ENCODE results near the gene IGLON5.
A peak's percentile ranks its signal among the peaks of the same experiment; 100 is the strongest.

The IGLON5 gene

GRCh38 chr19:51368366-51369282 lies 57.2 kb downstream of the IGLON5 start, which contains the start of gene CLDND2:
Gene CLDND2 (minus strand): TSS chr19:51369003. CDS start chr19:51368577, 426 bp downstream.
- H3K27me3 ChIP-seq (replicated peaks; ENCODE audit: control insufficient read depth, insufficient read depth, low read length), result peaks cover 4% of the 10 kb centered on the region
- H3K4me3 ChIP-seq (ENCODE audit: low read length), result peak within 1 kb of the TSS; percentile 100
- no peak for DNase-seq (ENCODE audit: low read depth)
- H3K4me1 ChIP-seq (ENCODE audit: control insufficient read depth, insufficient read depth, low read length), result peaks cover 22% of the 10 kb centered on the region
- no peaks in the 10 kb centered on the region for H3K36me3 ChIP-seq (ENCODE audit: control insufficient read depth, insufficient read depth, low read length, severe bottlenecking)
- no peaks in the 10 kb centered on the region for H3K9me3 ChIP-seq (ENCODE audit: control insufficient read depth, low read length)
- peak within 1 kb of the TSS; percentile 91 for H3K9ac ChIP-seq (ENCODE audit: low read length)

GRCh38 chr19:51370230-51370629 lies 58.8 kb downstream of the IGLON5 start:
- Histone ChIP-seq H3K9ac (ENCODE audit: low read length) (no peak overlapping the region), H3K4me1 (ENCODE audit: control insufficient read depth, insufficient read depth, low read length) (peaks cover 7% of the 10 kb centered on the region), H3K4me3 (ENCODE audit: low read length) (no peak overlapping the region), H3K36me3 (ENCODE audit: control insufficient read depth, insufficient read depth, low read length, severe bottlenecking) (no peaks in the 10 kb centered on the region), H3K27me3 (replicated peaks; ENCODE audit: control insufficient read depth, insufficient read depth, low read length) (peaks cover 4% of the 10 kb centered on the region), H3K9me3 (ENCODE audit: control insufficient read depth, low read length) (no peaks in the 10 kb centered on the region)
- DNase-seq (ENCODE audit: low read depth), result no peak

GRCh38 chr19:51371186-51371690 lies 59.8 kb downstream of the IGLON5 start:
- H3K4me1 ChIP-seq (ENCODE audit: control insufficient read depth, insufficient read depth, low read length), result peaks cover 4% of the 10 kb centered on the region
- H3K4me3 ChIP-seq (ENCODE audit: low read length), result no peak overlapping the region
- no peaks in the 10 kb centered on the region for H3K9me3 ChIP-seq (ENCODE audit: control insufficient read depth, low read length)
- peaks cover 4% of the 10 kb centered on the region for H3K27me3 ChIP-seq (replicated peaks; ENCODE audit: control insufficient read depth, insufficient read depth, low read length)
- no peak for DNase-seq (ENCODE audit: low read depth)
- no peaks in the 10 kb centered on the region for H3K36me3 ChIP-seq (ENCODE audit: control insufficient read depth, insufficient read depth, low read length, severe bottlenecking)
- no peak overlapping the region for H3K9ac ChIP-seq (ENCODE audit: low read length)

- H3K9ac ChIP-seq (ENCODE audit: low read length), result no peak overlapping the region
- H3K4me1 ChIP-seq (ENCODE audit: control insufficient read depth, insufficient read depth, low read length), result peaks cover 4% of the 10 kb centered on the region
- H3K4me3 ChIP-seq (ENCODE audit: low read length), result no peak overlapping the region
- H3K27me3 ChIP-seq (replicated peaks; ENCODE audit: control insufficient read depth, insufficient read depth, low read length), result peaks cover 4% of the 10 kb centered on the region
- no peaks in the 10 kb centered on the region for H3K36me3 ChIP-seq (ENCODE audit: control insufficient read depth, insufficient read depth, low read length, severe bottlenecking)
- no peak for DNase-seq (ENCODE audit: low read depth)
- no peaks in the 10 kb centered on the region for H3K9me3 ChIP-seq (ENCODE audit: control insufficient read depth, low read length)
These were observed 60.7 kb downstream of the IGLON5 start for GRCh38 chr19:51372021-51372648.

- no peaks in the 10 kb centered on the region for H3K9me3 ChIP-seq (ENCODE audit: control insufficient read depth, low read length)
- no peak within 1 kb of the TSS for H3K4me3 ChIP-seq (ENCODE audit: low read length)
- DNase-seq (ENCODE audit: low read depth), result no peak
- no peaks in the 10 kb centered on the region for H3K36me3 ChIP-seq (ENCODE audit: control insufficient read depth, insufficient read depth, low read length, severe bottlenecking)
- peaks cover 4% of the 10 kb centered on the region for H3K4me1 ChIP-seq (ENCODE audit: control insufficient read depth, insufficient read depth, low read length)
- peaks cover 4% of the 10 kb centered on the region for H3K27me3 ChIP-seq (replicated peaks; ENCODE audit: control insufficient read depth, insufficient read depth, low read length)
- H3K9ac ChIP-seq (ENCODE audit: low read length), result no peak within 1 kb of the TSS
These were observed 61.4 kb downstream of the IGLON5 start, which contains the start of gene NKG7 for GRCh38 chr19:51372649-51373504. Gene NKG7 (minus strand): TSS chr19:51372654. CDS start chr19:51372535, 119 bp downstream.

GRCh38 chr19:51375504-51376221 lies 64.2 kb downstream of the IGLON5 start:
- no peaks in the 10 kb centered on the region for H3K36me3 ChIP-seq (ENCODE audit: control insufficient read depth, insufficient read depth, low read length, severe bottlenecking)
- H3K9me3 ChIP-seq (ENCODE audit: control insufficient read depth, low read length), result no peaks in the 10 kb centered on the region
- no peak for DNase-seq (ENCODE audit: low read depth)

GRCh38 chr19:51377422-51377821 lies 66.0 kb downstream of the IGLON5 start:
- DNase-seq (ENCODE audit: low read depth), result no peak
- H3K4me1 ChIP-seq (ENCODE audit: control insufficient read depth, insufficient read depth, low read length), result no peaks in the 10 kb centered on the region
- no peaks in the 10 kb centered on the region for H3K36me3 ChIP-seq (ENCODE audit: control insufficient read depth, insufficient read depth, low read length, severe bottlenecking)
- H3K4me3 ChIP-seq (ENCODE audit: low read length), result no peak overlapping the region
- H3K27me3 ChIP-seq (replicated peaks; ENCODE audit: control insufficient read depth, insufficient read depth, low read length), result peaks cover 3% of the 10 kb centered on the region
- no peak overlapping the region for H3K9ac ChIP-seq (ENCODE audit: low read length)
- H3K9me3 ChIP-seq (ENCODE audit: control insufficient read depth, low read length), result peaks cover 4% of the 10 kb centered on the region

More at GRCh38 chr19:51375504-51376221, 64.2 kb downstream of the IGLON5 start:
- no peak overlapping the region for H3K4me3 ChIP-seq (ENCODE audit: low read length)
- peaks cover 4% of the 10 kb centered on the region for H3K27me3 ChIP-seq (replicated peaks; ENCODE audit: control insufficient read depth, insufficient read depth, low read length)
- no peak overlapping the region for H3K9ac ChIP-seq (ENCODE audit: low read length)
- H3K4me1 ChIP-seq (ENCODE audit: control insufficient read depth, insufficient read depth, low read length), result no peaks in the 10 kb centered on the region

GRCh38 chr19:51380379-51380778 lies 68.9 kb downstream of the IGLON5 start:
- no peaks in the 10 kb centered on the region for H3K4me1 ChIP-seq (ENCODE audit: control insufficient read depth, insufficient read depth, low read length)
- no peak for DNase-seq (ENCODE audit: low read depth)
- no peak overlapping the region for H3K9ac ChIP-seq (ENCODE audit: low read length)
- H3K4me3 ChIP-seq (ENCODE audit: low read length), result no peak overlapping the region
- H3K27me3 ChIP-seq (replicated peaks; ENCODE audit: control insufficient read depth, insufficient read depth, low read length), result no peaks in the 10 kb centered on the region
- H3K36me3 ChIP-seq (ENCODE audit: control insufficient read depth, insufficient read depth, low read length, severe bottlenecking), result no peaks in the 10 kb centered on the region
- H3K9me3 ChIP-seq (ENCODE audit: control insufficient read depth, low read length), result peaks cover 4% of the 10 kb centered on the region
